Esophagus squamous epithelium (tissue), 5 donors: ENCODE results near the gene C4orf54. TPM values are rescaled to one million over a fixed set of nuclear protein-coding genes. Genes with fewer than 3 reads are reported as not detected.

Experiments
- DNase-seq: peaks from one replicate; lab custom pipeline; 2025; lab: John Stamatoyannopoulos, UW
- H3K27ac ChIP-seq, 4 donors: fragments of 200-600 bp; sonication (generic); one replicate each; pipeline ENCODE4 v1.5.1; 2016 to 2019; ENCODE audit warnings: mild to moderate bottlenecking in 1 of 4
- H3K27me3 ChIP-seq, 4 donors: fragments of 200-600 bp; sonication (generic); 1 replicate in 3 of 4; 2 replicates in 1 of 4; pipeline versions ENCODE4 v1.5.1 to v1.6.0; 2017 to 2021; ENCODE audit warnings: antibody characterized with exemption in 1 of 4
- H3K36me3 ChIP-seq, 3 donors: fragments of 200-600 bp; sonication (generic); one replicate each; pipeline ENCODE4 v1.5.1; 2016 to 2019
- H3K4me1 ChIP-seq, 3 donors: fragments of 200-600 bp; sonication (generic); one replicate each; pipeline ENCODE4 v1.5.1; 2017 to 2019
- H3K4me3 ChIP-seq, 4 donors: fragments of 200-600 bp; sonication (generic); 1 replicate in 3 of 4; 2 replicates in 1 of 4; pipeline ENCODE4 v1.5.1; 2016 to 2019; ENCODE audit warnings: mild to moderate bottlenecking in 2 of 4, moderate library complexity in 1 of 4
- H3K9me3 ChIP-seq, 3 donors: fragments of 200-600 bp; sonication (generic); one replicate each; pipeline ENCODE4 v1.5.1; 2016 to 2019
- POLR2A ChIP-seq, 4 donors: fragments of 450-650 bp; IDR thresholded peaks; one replicate each; pipeline ENCODE4 v1.6.1; 2017; ENCODE audit warnings: antibody characterized with exemption in 4 of 4, mild to moderate bottlenecking in 4 of 4, moderate library complexity in 3 of 4
- WGBS, 2 donors: methylation state at CpG; one replicate each; pipeline ENCODE4 v1.1.5; 2018; 5-methylcytosine and 5-hydroxymethylcytosine counted together
- intact Hi-C: fragments of 100-400 bp; cut with DNase I; formaldehyde crosslinking; loops from one replicate; pipeline ENCODE4 v1.15.0; 2022
- total RNA-seq, 4 donors: library from RNA; depleted of rRNA; stranded (reverse); fragments of >200 nt; gene quantifications; one replicate each; pipeline ENCODE4 v1.1.0, GENCODE V29; 2016
- TF ChIP-seq, protein P1 (sequence below), 6 experiments: fragments of 450-650 bp in 4 of 6; fragments of 200-600 bp in 2 of 6; sonication (generic) in 2 of 6; IDR thresholded peaks; one replicate each; pipeline ENCODE4 v1.5.1; 2016 to 2019; ENCODE audit warnings: antibody characterized with exemption in 6 of 6, mild to moderate bottlenecking in 4 of 6, moderate library complexity in 4 of 6
- donor health status: DM: yes; HTN: yes; CAD: no.

C4orf54 gene
- total RNA-seq, 4 donors from 2014 or later: under 0.01 TPM; not detected in 3

DNA sequence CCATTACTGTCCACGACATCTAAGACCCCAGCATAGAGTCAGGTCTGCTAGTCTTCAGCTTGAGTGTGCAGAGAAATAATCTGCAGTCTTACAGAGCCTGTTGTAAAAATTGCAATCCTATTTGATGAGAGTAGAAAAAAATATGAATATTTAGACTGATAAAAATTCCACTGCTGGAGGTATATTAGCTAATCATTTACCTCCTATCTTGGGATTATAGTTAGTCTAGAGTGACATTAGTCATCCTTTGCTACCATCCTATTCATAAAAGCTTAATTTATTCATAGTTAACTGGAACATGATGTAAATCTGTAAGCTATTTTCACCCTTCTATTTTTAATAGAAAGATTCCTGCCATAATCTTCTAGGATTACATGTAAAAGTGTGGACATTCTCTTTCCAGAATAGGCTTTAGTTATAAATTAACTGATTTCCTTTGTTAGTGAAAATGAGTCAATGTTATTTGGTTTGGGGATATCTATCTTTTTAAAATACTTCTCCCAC lies 26.7 kb downstream of the C4orf54 start:
- intact Hi-C loops: no loop called here
- no peak for DNase-seq
- WGBS, 2 donors: 68 to 76% methylated on average over 1 of the region's 1 CpG
- TF ChIP-seq, protein P1, sequence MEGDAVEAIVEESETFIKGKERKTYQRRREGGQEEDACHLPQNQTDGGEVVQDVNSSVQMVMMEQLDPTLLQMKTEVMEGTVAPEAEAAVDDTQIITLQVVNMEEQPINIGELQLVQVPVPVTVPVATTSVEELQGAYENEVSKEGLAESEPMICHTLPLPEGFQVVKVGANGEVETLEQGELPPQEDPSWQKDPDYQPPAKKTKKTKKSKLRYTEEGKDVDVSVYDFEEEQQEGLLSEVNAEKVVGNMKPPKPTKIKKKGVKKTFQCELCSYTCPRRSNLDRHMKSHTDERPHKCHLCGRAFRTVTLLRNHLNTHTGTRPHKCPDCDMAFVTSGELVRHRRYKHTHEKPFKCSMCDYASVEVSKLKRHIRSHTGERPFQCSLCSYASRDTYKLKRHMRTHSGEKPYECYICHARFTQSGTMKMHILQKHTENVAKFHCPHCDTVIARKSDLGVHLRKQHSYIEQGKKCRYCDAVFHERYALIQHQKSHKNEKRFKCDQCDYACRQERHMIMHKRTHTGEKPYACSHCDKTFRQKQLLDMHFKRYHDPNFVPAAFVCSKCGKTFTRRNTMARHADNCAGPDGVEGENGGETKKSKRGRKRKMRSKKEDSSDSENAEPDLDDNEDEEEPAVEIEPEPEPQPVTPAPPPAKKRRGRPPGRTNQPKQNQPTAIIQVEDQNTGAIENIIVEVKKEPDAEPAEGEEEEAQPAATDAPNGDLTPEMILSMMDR (IDR thresholded peaks at IDR 0.05): no peak
- TF ChIP-seq POLR2A (IDR thresholded peaks at IDR 0.05): no peak
- Histone ChIP-seq H3K27ac (no peak overlapping the region), H3K9me3 (no peaks in the 10 kb centered on the region), H3K4me3 (no peak overlapping the region), H3K4me1 (peaks cover 0 to 5% (median 0%) of the 10 kb centered on the region in 3 donors), H3K36me3 (no peaks in the 10 kb centered on the region), H3K27me3 (peaks cover 0 to 21% (median 0%) of the 10 kb centered on the region in 4 donors)

DNA sequence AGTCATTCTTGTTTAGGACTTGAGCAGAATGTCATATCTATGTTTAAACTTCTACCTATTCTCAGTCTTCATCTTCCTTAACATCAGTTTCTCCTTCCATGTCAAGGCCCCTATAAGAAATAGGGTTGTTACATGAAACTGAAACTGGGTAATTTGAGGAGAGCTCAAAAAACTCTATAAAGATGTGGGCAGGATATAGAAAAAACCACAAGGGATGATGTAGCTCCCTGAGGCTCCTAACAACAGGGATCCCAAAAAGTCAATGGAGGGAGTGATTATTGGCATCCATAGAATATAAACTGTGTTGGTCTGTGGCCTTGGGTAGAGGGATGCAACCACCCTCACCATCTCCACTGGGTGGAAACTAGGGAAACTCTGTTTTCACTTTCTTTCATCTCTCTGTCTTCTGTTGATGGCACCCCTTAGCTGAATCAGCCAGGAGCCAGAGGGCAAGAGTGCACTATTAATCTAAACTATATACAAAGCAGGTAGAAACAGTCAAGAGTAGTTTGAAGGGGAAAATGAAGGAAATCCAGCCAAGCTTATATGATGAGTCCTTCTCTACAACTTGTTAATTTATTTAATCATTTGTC lies 27.6 kb downstream of the C4orf54 start:
- H3K27ac ChIP-seq: no peak overlapping the region
- no peaks in the 10 kb centered on the region for H3K9me3 ChIP-seq
- intact Hi-C loops: no loop called here
- no peak for TF ChIP-seq POLR2A (IDR thresholded peaks at IDR 0.05)
- TF ChIP-seq, protein P1 (IDR thresholded peaks at IDR 0.05): no peak
- H3K36me3 ChIP-seq: no peaks in the 10 kb centered on the region
- peaks cover 0 to 16% (median 0%) of the 10 kb centered on the region in 4 donors for H3K27me3 ChIP-seq
- no peak overlapping the region for H3K4me3 ChIP-seq
- no peak for DNase-seq
- H3K4me1 ChIP-seq: peaks cover 0 to 5% (median 0%) of the 10 kb centered on the region in 3 donors

DNA sequence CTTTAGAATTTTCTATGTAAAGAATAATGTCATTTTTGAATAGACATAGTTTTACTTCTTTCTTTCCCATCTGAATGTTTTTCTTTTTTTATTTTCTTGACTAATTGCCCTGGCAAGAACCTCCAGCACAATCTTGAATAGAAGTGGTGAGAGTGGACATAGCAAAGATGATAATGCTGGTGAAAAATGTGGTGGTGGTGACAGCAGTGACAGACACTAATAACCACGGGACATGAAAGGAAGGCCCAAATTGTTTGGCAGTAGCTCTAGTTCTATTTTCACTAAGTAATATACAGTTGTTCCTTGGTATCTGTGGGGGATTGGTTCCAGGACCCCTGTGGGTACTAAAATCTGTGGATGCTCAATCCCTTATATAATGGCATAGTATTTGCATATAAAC lies 29.6 kb downstream of the C4orf54 start:
- Histone ChIP-seq H3K36me3 (no peaks in the 10 kb centered on the region), H3K4me1 (no peaks in the 10 kb centered on the region), H3K9me3 (no peaks in the 10 kb centered on the region), H3K27ac (no peak overlapping the region), H3K4me3 (no peak overlapping the region), H3K27me3 (peaks cover 0 to 12% (median 0%) of the 10 kb centered on the region in 4 donors)
- TF ChIP-seq POLR2A (IDR thresholded peaks at IDR 0.05): no peak
- TF ChIP-seq, protein P1 (IDR thresholded peaks at IDR 0.05): no peak
- 82 to 86% methylated on average over 1 of the region's 1 CpG for WGBS, 2 donors
- DNase-seq: no peak
- intact Hi-C loops: no loop called here

DNA sequence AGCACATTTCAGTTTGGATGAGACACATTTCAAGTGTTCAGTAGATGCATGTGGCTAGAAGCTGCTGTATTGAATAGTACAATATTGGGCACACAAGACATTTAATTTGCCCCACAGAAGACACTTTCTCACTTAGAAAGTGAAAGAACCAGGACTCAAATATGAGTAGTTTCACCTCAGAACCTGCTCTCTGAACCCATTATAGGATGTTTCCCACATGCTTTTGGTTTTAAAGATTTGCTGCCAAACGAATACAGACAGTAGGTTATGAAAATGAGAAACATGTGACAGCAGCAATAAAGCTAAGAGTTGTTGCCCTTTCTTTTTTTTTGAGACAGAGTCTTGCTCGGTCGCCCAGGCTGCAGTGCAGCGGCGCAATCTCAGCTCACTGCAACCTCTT lies 32.3 kb downstream of the C4orf54 start:
- H3K9me3 ChIP-seq: no peaks in the 10 kb centered on the region
- peaks cover 0 to 3% (median 0%) of the 10 kb centered on the region in 3 donors for H3K4me1 ChIP-seq
- H3K36me3 ChIP-seq: no peaks in the 10 kb centered on the region
- 80 to 85% methylated on average over 5 of the region's 5 CpGs for WGBS, 2 donors
- H3K27me3 ChIP-seq: peaks cover 0 to 4% (median 0%) of the 10 kb centered on the region in 4 donors
- no peak for DNase-seq
- H3K4me3 ChIP-seq: no peak overlapping the region
- intact Hi-C loops: no loop called here
- no peak for TF ChIP-seq POLR2A (IDR thresholded peaks at IDR 0.05)
- TF ChIP-seq, protein P1 (IDR thresholded peaks at IDR 0.05): no peak
- H3K27ac ChIP-seq: peak overlapping the region in 2 of 4 donors; percentile 1 to 71

DNA sequence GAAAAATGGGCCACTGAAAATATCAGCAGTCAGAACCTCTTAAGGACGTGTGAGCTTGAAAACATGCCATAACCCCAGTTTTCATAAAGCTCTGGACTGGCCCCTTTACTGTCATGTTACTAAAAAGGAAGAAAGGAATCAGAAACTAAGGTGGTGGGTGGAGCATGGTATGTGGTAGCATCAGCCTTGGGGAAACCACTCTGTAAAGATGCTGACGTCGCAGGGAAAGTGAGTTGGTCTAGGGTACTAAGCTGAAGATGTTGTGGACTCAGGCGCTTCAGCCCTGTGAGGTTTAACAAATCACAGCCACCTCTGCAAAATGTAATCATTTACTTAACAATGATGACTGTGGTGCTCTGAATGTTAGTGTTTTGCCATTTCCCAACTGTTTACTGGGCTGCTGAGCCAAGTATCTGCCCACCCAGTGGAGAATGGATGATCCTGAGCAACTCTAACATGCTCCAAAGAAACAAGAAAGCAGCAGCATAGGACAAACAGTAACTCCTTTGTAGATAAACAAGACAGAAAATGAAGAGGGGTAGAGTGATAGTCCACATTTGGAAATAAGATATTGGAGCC lies 33.4 kb downstream of the C4orf54 start:
- Histone ChIP-seq H3K4me1 (peaks cover 0 to 3% (median 0%) of the 10 kb centered on the region in 3 donors), H3K4me3 (no peak overlapping the region), H3K27me3 (no peaks in the 10 kb centered on the region), H3K36me3 (no peaks in the 10 kb centered on the region), H3K9me3 (no peaks in the 10 kb centered on the region), H3K27ac (peak overlapping the region in 3 of 4 donors; percentile 20 to 78 (median 57))
- WGBS, 2 donors: 44 to 59% methylated on average over 4 of the region's 4 CpGs
- TF ChIP-seq POLR2A (IDR thresholded peaks at IDR 0.05): no peak
- TF ChIP-seq, protein P1 (IDR thresholded peaks at IDR 0.05): no peak
- DNase-seq: no peak
- intact Hi-C loops: no loop called here
